ENCODE results near the gene TBC1D1.

DNA sequence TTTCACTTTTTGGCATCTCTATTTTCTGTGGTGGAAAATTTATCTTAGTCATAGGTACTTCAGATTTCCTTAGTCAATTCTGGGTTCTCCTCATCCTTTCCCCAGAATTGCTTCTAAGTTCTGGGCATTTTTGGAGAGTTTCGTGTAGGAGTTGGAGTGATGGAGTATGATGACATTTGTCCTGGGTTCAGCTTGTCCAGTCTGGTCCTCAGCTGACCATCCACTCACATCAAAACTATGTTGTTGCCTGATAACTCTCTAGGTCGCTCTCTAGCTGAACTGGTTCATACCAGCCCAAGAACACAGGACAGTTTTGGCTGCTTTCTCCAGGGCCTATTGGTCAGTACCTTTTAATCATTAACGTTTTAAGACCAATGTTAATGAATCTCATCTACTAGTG is 82.6 kb downstream of the TBC1D1 start:
- TF ChIP-seq POLR2A (IDR thresholded peaks at IDR 0.05) (no peak), EP300 (IDR thresholded peaks at IDR 0.05; ENCODE audit: low read depth) (no peak), POLR2AphosphoS5 (IDR thresholded peaks at IDR 0.05) (no peak)
- TF ChIP-seq, protein P1, sequence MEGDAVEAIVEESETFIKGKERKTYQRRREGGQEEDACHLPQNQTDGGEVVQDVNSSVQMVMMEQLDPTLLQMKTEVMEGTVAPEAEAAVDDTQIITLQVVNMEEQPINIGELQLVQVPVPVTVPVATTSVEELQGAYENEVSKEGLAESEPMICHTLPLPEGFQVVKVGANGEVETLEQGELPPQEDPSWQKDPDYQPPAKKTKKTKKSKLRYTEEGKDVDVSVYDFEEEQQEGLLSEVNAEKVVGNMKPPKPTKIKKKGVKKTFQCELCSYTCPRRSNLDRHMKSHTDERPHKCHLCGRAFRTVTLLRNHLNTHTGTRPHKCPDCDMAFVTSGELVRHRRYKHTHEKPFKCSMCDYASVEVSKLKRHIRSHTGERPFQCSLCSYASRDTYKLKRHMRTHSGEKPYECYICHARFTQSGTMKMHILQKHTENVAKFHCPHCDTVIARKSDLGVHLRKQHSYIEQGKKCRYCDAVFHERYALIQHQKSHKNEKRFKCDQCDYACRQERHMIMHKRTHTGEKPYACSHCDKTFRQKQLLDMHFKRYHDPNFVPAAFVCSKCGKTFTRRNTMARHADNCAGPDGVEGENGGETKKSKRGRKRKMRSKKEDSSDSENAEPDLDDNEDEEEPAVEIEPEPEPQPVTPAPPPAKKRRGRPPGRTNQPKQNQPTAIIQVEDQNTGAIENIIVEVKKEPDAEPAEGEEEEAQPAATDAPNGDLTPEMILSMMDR (IDR thresholded peaks at IDR 0.05): no peak

All from transverse colon (tissue), 4 donors.